Sigmoid colon (tissue), 4 donors: ENCODE results near the gene LTO1.

Source experiments
- EP300 ChIP-seq, 4 donors: sonication (generic); formaldehyde crosslinking; IDR thresholded peaks; one replicate each; pipeline ENCODE4 v1.6.1; 2017; ENCODE audit warnings: antibody characterized with exemption in 4 of 4
- POLR2A ChIP-seq, 2 donors: fragments of 450-650 bp; IDR thresholded peaks; one replicate each; pipeline ENCODE4 v1.6.1; 2016; ENCODE audit warnings: antibody characterized with exemption in 2 of 2, mild to moderate bottlenecking in 2 of 2, moderate library complexity in 2 of 2
- POLR2AphosphoS5 ChIP-seq, 4 donors: sonication (generic); formaldehyde crosslinking; IDR thresholded peaks; one replicate each; pipeline ENCODE4 v1.6.1; 2017; ENCODE audit warnings: antibody characterized with exemption in 4 of 4
- TF ChIP-seq, protein P1 (sequence below), 4 experiments: fragments of 450-650 bp in 3 of 4; fragments of 200-600 bp in 1 of 4; IDR thresholded peaks; one replicate each; pipeline ENCODE4 v1.5.1; 2016 to 2019; ENCODE audit warnings: antibody characterized with exemption in 4 of 4, mild to moderate bottlenecking in 3 of 4, moderate library complexity in 2 of 4

DNA sequence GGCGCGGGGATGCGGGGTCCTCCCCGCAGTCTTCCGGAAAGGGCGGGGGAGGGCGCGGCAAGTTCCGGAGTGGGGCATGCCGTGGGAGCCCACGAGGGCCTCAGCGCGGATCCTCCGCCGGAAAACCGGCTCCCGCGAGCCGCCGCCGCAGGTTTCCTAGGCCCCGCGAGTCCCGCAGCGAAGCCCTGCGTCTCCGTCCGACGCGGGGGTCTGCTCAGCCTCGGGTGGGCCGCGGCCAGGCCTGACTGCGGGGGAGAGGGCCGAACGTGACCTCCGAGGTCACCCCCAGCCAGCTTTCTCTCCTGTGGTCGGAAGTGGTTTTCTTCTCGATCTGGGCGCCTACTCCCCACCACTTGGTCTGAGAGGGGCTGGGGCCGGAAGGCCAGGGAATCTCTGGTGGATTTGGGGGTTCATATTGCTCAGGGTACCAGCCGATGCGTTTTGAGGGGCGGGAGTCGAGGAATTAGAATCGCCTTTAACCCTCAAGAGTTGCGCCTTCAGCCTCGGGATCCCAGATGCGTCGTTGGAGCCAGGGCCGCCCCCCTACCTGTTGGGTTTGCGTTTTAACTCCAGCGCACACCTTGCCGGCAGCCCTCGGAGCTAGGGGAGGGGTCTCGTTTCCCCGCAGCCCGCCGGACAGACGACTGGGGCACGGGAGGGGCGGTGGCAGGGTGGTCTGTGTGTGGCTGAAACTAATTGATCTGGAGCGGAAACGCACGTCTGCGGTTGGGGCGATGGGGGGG lies 37.8 kb downstream of the LTO1 start:
- TF ChIP-seq, protein P1, sequence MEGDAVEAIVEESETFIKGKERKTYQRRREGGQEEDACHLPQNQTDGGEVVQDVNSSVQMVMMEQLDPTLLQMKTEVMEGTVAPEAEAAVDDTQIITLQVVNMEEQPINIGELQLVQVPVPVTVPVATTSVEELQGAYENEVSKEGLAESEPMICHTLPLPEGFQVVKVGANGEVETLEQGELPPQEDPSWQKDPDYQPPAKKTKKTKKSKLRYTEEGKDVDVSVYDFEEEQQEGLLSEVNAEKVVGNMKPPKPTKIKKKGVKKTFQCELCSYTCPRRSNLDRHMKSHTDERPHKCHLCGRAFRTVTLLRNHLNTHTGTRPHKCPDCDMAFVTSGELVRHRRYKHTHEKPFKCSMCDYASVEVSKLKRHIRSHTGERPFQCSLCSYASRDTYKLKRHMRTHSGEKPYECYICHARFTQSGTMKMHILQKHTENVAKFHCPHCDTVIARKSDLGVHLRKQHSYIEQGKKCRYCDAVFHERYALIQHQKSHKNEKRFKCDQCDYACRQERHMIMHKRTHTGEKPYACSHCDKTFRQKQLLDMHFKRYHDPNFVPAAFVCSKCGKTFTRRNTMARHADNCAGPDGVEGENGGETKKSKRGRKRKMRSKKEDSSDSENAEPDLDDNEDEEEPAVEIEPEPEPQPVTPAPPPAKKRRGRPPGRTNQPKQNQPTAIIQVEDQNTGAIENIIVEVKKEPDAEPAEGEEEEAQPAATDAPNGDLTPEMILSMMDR (IDR thresholded peaks at IDR 0.05), result no peak
- TF ChIP-seq EP300 (IDR thresholded peaks at IDR 0.05), result no peak
- no peak for TF ChIP-seq POLR2A (IDR thresholded peaks at IDR 0.05)
- TF ChIP-seq POLR2AphosphoS5 (IDR thresholded peaks at IDR 0.05), result no peak
